ENCODE measurements around the gene SMAD3.

- TF ChIP-seq, protein P1, sequence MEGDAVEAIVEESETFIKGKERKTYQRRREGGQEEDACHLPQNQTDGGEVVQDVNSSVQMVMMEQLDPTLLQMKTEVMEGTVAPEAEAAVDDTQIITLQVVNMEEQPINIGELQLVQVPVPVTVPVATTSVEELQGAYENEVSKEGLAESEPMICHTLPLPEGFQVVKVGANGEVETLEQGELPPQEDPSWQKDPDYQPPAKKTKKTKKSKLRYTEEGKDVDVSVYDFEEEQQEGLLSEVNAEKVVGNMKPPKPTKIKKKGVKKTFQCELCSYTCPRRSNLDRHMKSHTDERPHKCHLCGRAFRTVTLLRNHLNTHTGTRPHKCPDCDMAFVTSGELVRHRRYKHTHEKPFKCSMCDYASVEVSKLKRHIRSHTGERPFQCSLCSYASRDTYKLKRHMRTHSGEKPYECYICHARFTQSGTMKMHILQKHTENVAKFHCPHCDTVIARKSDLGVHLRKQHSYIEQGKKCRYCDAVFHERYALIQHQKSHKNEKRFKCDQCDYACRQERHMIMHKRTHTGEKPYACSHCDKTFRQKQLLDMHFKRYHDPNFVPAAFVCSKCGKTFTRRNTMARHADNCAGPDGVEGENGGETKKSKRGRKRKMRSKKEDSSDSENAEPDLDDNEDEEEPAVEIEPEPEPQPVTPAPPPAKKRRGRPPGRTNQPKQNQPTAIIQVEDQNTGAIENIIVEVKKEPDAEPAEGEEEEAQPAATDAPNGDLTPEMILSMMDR (IDR thresholded peaks at IDR 0.05) = no peak
- no peak for TF ChIP-seq POLR2A (IDR thresholded peaks at IDR 0.05)
Measured at GRCh38 chr15:67032608-67033007, 32.8 kb upstream of the SMAD3 start.

Measured in suprapubic skin (tissue), 3 donors.